Putamen (tissue), 1 donor: ENCODE results near the gene ZCCHC7.

Experiments
- DNase-seq: peaks from one replicate; pipeline ENCODE4 v3.0.0-alpha.2; 2016; ENCODE audit warnings: low spot score

Gene ZCCHC7

DNA sequence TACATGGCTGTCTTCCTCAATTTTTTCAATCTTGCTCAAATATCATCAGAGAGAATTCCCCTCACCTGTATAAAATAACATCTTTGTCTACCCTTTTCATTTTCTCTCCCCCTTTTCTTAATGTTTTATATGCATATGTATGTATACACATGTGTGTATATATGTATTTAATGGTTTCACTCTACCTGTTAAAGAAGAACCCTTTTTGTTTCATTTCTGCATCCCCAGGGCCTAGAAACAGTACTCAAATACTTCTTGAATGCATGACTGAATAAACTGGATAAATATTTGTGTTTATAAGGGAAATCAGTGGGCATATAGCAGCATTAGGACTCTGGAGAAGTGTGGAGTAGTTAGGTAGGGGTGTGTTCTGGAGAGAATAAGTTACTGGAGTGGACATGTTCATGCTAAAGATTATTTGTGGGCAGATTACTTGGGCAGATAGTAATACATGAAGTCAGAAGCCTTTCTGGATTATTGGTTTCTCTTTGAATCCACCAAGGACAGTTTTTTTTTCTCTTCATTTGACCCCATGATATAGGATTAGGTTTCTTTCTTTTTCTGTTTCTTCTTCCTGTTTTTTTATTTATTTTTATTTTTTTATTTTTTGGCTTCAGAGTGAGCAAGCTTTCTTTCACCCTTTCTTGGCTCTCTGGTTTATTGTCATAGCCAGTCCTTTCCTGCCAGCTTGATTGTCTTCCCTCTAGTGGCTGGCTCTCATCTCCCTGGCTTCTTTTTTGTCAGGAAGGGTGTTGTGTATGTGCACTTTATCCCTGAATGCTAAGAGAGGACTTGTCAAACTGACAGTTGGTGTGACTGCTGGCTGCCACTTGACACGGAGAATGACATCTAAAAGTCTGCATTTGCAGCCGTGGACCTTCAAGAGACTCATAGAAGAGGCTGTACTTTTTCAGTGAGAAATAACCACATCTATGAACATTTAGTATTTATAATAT lies 89.3 kb downstream of the ZCCHC7 start:
- DNase-seq: no peak

- DNase-seq: no peak
Measured at GRCh38 chr9:37210737-37211523, 90.6 kb downstream of the ZCCHC7 start.

DNA sequence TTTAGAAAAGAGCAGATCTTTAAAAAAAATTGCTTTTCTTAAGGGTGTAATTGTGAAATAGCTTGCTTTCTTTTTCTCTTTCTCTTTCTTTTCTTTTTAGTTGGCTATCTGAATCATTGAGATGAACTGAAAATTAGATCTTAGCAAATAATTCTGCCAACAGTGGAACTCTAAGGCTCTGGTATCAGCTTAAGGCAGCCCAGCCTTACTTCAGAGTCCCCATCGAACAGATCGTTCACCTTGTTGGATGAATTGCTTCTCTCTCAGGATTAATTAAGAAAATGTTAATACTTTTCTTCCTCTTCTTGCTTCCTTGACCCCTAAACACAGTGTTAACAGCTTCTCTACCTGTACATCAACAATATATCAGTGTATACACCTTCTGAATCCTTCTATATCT lies 92.1 kb downstream of the ZCCHC7 start:
- DNase-seq: no peak

- DNase-seq: no peak
Measured at GRCh38 chr9:37215381-37215780, 95.0 kb downstream of the ZCCHC7 start.

DNA sequence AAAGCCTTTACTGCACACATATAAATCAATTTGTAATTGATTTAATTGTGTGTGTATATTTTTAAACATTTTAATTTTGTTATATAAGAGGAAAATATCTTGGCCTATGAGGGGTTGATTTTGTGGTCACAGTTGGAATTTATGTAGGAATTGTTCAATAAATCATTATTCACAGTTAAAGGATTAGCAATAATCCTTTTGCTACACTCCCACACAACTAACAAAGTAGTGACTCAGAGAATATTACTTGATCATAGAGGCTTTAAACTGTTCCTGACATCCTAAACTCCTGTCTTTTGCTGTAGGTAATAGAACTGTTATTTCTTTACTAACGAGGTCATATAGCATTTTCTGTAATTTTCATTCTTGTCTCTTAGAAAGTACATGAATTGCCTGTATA lies 95.5 kb downstream of the ZCCHC7 start:
- peak; percentile 5 for DNase-seq

DNA sequence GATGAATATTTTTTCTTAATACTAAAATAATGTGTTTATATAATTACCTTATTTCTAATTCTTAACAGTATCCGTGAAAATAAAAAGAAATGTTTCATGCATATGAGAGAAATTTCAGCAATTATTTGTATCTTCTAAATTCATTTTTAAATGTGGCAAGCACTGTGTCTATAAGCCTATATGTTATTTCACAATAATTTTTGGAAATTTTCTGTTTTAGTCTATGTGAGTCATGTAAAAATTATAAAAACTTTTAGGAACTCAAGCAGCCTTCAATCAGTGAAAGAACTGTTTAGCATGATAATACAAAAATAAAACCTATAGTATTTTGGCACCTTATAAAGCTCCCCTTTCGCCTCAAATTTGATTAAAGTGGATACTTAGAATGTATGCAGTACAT lies 96.8 kb downstream of the ZCCHC7 start:
- no peak for DNase-seq

DNA sequence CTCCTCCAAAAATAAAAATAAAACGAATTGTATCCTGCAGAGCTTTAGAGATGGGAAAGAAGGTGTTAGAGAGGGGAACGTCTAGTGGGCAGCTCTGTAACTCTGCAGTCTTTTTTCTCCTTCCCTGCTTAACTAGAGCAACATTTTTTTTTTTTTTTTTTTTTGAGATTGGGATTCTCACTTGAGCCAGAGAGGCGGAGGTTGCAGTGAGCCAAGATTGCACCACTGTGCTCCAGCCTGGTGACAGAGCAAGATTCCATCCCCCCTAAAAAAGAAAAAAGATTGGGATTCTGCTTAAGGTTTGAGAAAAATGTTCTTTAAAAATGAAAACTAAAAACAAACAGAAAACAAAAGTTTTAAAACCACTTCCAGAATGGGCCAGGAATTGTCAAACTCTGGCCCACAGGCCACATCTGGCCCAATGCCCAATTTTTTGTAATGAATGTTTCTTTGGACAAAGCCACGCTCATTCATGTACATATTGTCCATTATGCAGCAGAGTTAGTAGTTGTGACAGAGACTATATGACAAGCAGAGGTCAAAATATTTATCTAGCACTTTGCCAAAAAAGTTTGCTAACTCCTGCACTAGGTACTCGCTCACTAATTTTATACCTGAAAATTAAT lies 98.5 kb downstream of the ZCCHC7 start:
- DNase-seq: no peak

DNA sequence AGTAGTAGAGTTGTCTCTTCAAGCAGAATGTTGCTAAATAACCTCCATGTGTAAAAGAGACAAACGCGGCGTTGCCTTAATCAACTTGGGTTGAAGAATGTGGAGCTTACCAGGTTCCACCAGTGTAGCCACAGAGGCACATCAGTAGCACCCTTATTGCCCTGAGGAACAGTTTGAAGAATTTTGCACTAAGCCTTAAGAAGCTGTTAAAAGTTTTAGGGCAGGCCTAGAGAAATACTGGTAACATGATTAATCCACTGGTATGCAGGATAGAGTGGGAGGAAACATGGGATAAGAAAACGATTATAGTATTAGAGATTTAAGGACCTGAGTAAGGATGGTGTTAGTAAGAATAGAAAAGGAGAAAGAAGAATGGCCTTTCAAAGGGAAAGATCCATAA lies 100.6 kb downstream of the ZCCHC7 start:
- no peak for DNase-seq

DNA sequence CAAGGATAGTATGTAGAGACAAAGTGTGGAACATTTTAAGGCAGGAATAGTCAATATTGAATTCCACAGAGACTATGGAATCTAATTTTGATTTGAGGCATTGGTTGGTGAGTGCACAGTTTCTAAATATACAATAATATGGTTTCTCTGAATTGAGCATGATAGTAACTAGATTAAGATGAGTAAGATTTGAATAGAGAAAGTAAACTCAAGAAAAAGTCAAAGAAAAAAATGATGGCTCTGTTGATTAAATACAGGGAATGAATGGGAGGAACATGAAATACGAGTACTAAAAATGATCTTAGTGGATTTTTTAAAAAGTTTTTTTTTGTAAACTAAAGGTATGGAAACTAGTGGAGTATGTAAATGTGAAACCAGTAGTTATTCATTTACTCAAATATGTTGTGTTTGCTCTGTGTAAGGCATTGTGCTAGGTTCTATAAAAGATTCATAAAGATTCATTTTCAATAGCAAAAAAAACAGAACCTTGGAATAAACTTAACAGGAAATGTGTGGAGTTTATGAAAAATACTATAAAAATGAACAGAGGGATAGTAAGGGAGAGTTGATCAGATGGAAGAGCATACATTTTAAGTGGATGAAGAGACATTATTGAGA lies 101.2 kb downstream of the ZCCHC7 start:
- no peak for DNase-seq

DNA sequence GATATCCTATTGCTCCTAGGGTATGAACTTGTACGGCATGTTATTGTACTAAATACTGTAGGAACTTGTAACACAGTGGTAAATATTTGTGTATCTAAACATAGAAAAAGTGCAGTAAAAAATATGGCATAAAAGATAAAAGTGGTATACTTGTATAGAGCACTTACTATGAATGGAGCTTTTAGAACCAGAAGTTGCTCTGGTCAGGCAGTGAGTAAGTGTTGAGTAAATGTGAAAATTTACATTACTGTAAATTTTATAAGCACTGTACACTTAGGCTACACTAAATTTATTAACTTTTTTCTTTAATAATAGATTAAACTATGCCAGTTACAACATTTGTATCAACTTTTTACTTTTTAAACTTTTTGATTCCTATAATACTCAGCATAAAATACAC lies 109.1 kb downstream of the ZCCHC7 start:
- DNase-seq: no peak

GRCh38 chr9:37229882-37230482 lies 109.6 kb downstream of the ZCCHC7 start:
- no peak for DNase-seq

GRCh38 chr9:37236822-37237221 lies 116.4 kb downstream of the ZCCHC7 start:
- no peak for DNase-seq

GRCh38 chr9:37238122-37238521 lies 117.7 kb downstream of the ZCCHC7 start:
- DNase-seq: no peak

GRCh38 chr9:37239224-37239859 lies 119.0 kb downstream of the ZCCHC7 start:
- no peak for DNase-seq

DNA sequence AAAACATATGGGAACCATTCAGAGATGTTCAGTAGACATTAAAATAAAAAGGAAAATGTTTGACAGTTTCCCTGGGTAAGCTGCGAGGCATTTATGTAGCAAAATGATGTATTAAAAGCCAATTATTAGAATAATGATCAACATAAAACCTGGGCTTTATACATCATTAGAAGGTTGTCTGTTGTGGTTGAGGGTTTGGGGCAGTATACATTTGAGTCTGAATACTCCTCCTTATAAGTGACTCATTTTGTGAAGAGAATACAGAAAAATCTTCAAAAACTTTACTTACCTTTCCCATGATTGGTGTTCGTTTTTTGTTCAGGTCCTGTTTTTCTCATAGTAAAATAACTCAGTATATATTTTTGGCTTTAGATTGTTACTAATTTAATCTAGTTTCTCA lies 119.5 kb downstream of the ZCCHC7 start:
- DNase-seq: no peak

DNA sequence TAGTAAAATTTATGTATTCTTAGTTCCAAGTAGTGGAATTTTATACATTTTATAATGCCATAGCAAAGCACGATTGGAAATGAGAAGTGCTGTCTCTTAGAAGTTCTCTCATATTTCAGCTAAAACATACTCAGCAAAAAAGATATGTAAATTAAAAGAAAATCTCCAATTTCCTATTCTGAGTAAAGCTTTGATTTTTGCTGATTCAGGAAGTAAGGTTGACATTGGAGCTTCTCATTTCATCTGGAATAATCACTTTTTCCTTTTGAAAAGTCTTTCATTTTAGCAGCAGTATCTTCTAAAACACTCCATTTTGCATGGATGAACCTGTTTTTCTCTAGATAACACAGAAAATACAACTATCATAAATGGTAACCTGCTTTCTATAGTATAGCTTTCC lies 121.0 kb downstream of the ZCCHC7 start:
- no peak for DNase-seq

DNA sequence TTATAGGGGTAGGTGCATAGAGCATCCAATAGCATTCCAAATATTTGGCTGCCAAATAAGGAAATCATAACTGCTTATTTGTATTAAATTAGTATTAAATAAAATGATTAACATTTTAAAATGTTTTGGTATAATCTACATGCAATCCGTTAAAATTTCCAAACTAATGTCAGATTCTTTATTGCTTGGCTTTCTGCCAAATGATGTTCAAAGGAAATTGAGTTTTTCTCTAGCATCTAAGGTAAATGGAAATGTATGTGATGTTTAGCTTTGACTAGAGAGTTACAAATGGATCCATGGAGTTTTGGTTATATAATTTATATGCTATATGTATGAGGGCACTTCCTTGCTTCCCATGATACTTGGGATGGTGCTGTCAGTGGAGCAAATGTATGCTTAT lies 121.7 kb downstream of the ZCCHC7 start:
- DNase-seq: no peak

GRCh38 chr9:37243588-37244345 lies 123.4 kb downstream of the ZCCHC7 start:
- no peak for DNase-seq

- DNase-seq: no peak
Measured at GRCh38 chr9:37246826-37247225, 126.5 kb downstream of the ZCCHC7 start.

DNA sequence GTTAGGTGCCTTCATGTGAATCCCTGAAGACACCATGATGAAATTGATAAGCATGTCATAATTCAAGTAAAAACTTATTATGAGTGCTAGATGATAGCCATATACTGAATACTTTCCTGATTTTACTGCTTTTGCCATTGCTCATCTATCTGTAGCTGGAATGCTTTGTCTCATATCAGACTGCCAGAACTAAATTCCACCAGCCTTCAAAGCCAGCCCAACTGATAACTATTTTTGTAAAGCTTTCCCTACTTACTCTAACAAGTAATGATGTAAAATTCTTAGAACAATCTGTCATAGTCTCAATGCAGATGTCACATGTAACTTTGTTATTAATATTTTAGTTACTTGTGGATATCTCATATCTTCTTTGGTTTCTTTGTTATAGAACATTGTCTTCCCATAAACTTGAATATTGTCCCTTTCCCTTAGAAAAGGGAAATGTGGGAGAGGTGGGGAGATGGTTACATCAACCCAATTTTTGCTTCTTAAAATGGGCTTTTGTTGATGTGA lies 128.3 kb downstream of the ZCCHC7 start:
- no peak for DNase-seq
